HG03442 (cell line): ENCODE data around the gene SUCO.

Experiments
- ATAC-seq: cut with Tn5 transposase; IDR thresholded peaks from one replicate; pipeline ENCODE4 v1.9.1; 2021; ENCODE audit warnings: mild to moderate bottlenecking, moderate library complexity; ENCODE audit not compliant: unreplicated experiment

The SUCO gene

GRCh38 chr1:172514108-172514507 lies 18.8 kb upstream of the SUCO start:
- ATAC-seq, result no peak

GRCh38 chr1:172515436-172515835 lies 17.5 kb upstream of the SUCO start:
- no peak for ATAC-seq

DNA sequence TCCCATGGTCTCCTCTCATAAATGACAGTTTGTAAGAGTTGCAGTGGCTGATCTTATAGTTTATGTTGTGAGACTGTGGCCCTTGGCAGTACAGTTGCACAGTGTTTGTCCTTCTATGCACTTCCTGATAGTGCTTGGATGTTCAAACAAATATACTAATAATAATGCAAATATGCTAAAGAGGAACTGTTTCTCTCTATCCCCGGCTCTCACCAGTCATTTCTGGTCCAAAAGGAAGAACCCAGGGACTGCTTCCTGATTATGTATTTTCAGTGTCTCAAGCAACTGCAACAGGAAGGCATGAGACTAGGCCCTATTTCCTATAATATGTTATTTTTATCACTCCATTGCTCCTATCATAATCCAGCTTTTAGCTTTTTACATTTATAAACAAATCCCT lies 17.0 kb upstream of the SUCO start:
- no peak for ATAC-seq

DNA sequence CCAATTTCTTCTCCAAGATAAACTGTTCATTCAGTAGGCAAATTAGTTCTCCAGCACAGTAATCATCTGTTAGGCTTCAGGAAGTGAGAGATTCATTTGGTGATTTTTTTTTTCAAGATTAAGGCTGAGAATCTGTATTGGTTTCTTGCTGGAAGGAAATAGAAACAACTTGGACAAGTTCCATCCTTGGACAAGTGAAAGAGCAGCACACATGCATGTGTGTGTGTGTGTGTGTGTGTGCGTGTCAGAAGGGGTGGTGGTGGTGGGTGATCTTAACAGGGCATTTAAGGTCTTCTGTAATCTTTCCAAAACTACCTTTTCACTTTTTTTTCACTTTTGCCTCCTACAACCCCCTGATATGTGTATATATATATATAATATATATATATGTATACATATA lies 15.9 kb upstream of the SUCO start:
- no peak for ATAC-seq

DNA sequence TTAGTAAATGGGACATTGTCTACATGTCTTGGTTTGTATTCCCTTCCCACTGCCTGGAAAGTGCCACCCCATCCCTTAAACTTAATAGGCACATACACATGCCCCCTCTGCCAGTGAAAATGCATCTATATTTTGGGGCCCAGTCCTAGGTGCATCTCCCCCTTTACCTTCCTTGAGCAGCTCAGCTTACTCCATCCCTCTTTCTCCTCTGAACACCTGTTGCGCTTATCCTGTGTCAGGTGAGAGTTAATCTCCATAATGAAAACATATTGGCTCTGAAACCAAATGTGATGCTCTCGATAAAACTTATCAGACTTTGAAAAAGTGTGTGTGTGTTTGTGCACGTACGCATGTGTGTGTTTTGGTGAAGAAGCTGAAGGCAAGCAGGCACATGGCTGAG lies 15.4 kb upstream of the SUCO start:
- no peak for ATAC-seq

DNA sequence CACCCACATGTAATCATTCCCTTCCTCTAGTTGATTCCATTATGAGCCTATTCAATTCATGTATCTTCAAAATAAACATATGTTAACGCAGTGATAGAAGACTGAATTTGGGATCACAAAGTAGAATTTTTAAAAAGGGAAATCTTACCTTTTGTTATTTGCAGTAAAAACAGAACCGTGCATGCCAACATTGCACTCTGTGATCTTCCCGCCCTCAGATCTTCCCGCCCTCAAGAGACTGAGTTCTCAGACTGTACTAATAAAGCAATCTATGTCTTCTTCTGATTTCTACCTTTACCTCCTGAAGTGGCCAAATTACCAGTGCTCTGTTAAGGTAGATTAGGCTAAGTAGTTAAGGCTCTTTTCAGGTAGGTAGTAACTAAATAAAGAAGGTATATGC lies 3.6 kb upstream of the SUCO start:
- ATAC-seq, result no peak

- no peak for ATAC-seq
Observed at GRCh38 chr1:172530000-172530399, 3.0 kb upstream of the SUCO start.

DNA sequence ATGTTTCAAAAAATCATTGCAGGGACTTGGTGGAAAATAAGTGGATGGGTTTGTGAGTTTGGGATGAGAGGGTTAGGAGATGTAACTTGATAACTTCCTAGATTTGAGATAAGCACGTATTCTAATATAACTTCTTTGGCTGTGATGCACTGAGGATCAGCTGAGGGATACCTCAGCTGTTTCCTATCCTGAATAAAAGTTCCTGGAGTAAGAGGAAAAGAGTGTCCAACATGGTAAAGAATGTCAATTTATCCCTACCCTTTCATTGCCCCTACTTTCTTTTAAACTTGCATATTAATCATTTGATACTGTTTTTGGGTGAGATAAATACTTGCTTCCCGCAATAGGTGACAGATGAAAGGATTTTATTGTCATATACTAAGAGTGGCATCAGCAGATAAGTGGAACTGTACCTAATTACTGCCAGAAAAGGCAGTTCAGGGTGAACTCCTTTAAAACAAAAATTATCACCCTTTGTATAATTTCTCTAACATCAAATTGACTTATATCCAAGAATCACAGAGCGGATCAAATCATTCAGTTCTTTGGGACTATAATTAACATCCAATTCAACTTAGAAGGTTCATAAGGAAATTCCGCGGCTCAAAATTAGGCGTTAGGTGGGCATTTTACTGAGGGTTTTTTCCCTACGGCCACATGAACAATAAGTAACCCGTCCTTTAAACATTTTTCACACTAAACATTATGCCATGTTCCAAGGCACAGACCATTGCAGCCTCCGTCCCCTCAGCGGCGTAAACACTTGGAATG lies 1.4 kb upstream of the SUCO start:
- ATAC-seq, result no peak

- ATAC-seq, result peak; percentile 57
Observed at GRCh38 chr1:172532183-172532699, 709 bp upstream of the SUCO start.

GRCh38 chr1:172533513-172534151 lies 682 bp downstream of the SUCO start:
- ATAC-seq, result no peak

DNA sequence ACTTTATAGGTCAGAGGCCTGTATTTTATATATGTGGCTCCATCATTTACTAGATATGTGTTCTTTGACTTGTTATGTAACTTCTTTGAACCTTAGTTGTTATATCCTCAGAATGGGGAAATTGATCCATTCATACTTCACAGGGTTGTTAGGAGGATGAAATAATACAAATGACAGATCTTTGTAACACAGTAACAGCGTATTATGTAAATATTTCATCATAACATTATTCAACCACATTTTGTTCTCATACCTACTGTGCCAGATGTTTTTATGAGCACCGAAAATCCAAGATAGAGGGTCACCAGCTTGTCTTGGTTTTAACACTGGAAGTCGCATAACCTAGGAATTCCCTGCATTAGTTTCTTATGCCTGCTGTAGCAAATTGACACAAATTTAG lies 3.3 kb downstream of the SUCO start:
- no peak for ATAC-seq

- ATAC-seq, result no peak
Observed at GRCh38 chr1:172537366-172537765, 4.4 kb downstream of the SUCO start.

GRCh38 chr1:172537827-172538391 lies 5.0 kb downstream of the SUCO start:
- ATAC-seq, result no peak

DNA sequence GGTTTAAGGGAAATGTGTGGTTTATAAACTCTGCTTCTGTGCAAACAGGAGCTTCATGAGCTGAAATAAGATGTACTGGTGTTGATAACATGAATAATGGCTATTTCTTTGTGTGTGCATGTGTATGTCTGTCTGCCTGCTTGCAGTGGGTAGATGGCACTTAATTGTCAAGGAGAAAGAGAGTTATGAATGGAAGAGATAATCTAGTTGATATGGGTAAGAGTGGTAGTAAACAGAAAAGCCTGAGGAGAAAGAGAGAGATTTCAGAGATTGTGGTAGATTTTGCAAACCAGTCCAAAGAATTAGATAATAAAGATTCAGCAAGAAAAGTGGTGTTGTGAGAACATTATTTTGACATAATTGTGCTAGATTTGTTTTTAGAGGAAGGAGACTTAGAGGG lies 7.7 kb downstream of the SUCO start:
- ATAC-seq, result no peak

DNA sequence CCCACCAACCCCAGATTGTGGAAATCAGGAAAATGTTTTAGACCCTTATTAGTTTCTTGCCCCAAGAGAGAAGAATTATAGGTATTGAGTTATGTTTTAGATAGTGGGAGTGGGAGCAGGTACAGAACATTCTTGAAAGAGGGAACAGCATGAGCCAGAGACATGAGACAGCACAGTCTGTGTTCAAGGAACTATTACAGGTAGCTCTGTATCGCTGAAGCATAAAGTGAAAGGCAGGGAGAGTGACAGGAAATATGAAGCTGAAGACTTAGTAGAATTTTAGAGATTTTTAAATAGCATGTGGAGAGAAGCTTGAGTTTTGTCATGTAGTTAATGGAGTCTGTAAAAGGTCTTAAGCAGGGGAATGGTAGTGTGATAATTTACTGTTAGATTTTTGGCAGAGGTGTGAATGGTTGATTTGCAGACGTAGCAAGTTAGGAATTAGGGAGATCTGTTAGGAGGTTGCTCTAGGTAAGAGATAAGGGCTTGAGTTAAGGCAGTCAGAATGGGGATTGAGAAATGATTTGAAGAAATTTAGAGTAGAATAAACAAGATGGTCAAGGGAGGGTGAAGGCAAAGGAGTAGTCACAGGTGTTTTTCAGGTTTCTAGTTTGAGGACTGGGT lies 11.6 kb downstream of the SUCO start:
- ATAC-seq, result no peak

DNA sequence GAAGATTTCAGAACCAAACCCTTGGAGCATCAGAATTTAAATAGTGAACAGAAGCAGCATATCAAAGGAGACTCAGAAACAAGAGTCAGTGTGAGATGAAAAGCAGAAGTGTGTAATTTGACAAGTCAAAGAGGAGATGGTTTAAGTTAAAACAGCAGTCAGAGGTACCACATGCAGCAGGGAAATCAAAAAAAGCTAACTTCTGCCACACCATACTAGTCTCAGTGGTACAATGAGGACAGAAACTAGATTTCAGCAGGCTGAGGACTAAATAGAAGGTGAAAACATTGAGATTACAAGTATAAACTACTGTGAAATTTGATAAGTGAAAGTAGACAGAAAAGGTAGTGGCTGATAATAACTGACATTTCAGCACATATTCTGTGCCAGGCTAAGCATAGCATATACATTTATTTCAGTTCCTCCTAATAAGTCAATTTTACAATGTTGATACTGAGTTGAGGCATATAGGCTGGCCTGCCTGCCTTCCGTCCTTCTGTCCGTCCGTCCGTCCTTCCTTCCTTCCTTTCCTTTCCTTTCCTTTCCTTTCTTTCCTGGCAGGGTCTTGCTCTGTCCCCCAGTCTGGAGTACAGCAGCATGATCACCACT lies 12.6 kb downstream of the SUCO start:
- peak; percentile 76 for ATAC-seq

- no peak for ATAC-seq
Observed at GRCh38 chr1:172547071-172547470, 14.1 kb downstream of the SUCO start.

- no peak for ATAC-seq
Observed at GRCh38 chr1:172549621-172550280, 16.8 kb downstream of the SUCO start.

DNA sequence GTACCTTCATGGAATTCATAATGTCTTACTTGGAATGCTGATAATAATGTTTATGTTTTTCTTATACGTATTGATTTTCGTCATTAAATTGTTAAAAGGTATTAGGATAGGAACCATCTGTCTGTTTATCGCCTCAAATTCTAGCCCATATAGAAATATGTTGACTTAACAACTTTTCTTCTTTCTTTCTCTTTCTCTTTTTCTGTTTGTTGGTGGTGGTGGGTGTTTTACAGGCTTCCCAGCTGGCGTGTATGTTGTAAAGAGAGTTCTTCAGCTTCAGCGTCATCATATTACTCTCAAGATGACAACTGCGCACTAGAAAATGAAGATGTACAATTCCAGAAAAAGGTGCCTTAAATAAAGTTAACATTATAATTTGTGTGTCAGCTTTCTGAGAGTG lies 18.3 kb downstream of the SUCO start:
- no peak for ATAC-seq

DNA sequence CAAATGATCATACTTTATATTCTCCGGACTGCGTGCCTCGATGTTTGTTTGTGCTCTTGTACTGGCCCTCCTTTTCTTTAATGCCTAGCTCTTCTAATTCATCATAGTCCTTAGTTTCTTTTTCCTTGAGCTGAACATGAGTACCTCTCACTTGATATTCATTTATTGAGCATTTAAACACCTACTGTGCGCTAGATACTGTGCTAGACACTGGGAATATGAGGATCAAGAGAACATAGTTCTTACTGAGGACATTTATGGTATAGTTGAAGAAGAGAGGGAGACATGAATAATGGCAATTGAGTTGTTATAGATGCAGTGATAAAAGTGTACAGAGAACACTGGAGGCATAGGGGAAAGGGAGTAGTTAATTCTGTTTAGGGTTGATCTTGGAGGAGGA lies 22.0 kb downstream of the SUCO start:
- no peak for ATAC-seq

DNA sequence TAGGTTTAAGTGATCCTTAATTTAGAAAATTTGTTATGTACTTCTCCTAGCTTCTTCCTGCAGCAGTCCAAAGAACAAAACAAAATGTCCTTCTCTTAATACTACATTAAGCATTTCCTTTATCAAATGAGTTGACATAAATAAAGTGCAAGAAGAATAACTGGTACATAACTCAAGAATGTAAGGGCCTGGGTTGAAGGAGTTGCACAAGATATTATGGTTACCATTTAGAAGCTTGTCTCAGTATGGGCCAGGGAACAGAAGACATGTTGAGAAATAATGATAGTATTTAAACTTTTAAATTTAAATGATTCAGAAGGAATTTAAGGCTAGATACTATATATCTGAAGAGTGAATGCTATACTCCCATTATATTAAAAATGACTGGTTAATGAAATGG lies 23.5 kb downstream of the SUCO start:
- ATAC-seq, result no peak
